ENCODE data around the gene CD34.
"Not testable (repeated sequence)": the region's sequence is repeated elsewhere in the genome, so short reads cannot be mapped to it uniquely, and the experiment has no call there.

CD34 gene

GRCh38 chr1:207925969-207926368, 15.0 kb upstream of the CD34 start:
- not testable (repeated sequence) for DNase-seq

- DNase-seq = peak; percentile 20
Observed at GRCh38 chr1:207925210-207925609, 14.3 kb upstream of the CD34 start.

- DNase-seq = no peak
Observed at GRCh38 chr1:207923561-207923960, 12.6 kb upstream of the CD34 start.

- DNase-seq = no peak
Observed at GRCh38 chr1:207923121-207923520, 12.2 kb upstream of the CD34 start.

GRCh38 chr1:207922554-207922953, 11.6 kb upstream of the CD34 start:
- no peak for DNase-seq

- no peak for DNase-seq
Observed at GRCh38 chr1:207921321-207921720, 10.4 kb upstream of the CD34 start.

GRCh38 chr1:207920444-207921021, 9.6 kb upstream of the CD34 start:
- DNase-seq = no peak

GRCh38 chr1:207919523-207920170, 8.7 kb upstream of the CD34 start:
- DNase-seq = no peak

- DNase-seq = no peak
Observed at GRCh38 chr1:207918581-207918980, 7.7 kb upstream of the CD34 start.

GRCh38 chr1:207918011-207918410, 7.1 kb upstream of the CD34 start:
- no peak for DNase-seq

- no peak for DNase-seq
Observed at GRCh38 chr1:207917080-207917479, 6.2 kb upstream of the CD34 start.

- DNase-seq = no peak
Observed at GRCh38 chr1:207913951-207914350, 3.0 kb upstream of the CD34 start.

- DNase-seq = no peak
Observed at GRCh38 chr1:207911856-207912760, 1.2 kb upstream of the CD34 start.

- no peak for DNase-seq
Observed at GRCh38 chr1:207909687-207910086, 1.2 kb downstream of the CD34 start.

- DNase-seq = no peak
Observed at GRCh38 chr1:207908107-207908734, 2.7 kb downstream of the CD34 start.

GRCh38 chr1:207904391-207904790, 6.5 kb downstream of the CD34 start:
- DNase-seq = no peak

GRCh38 chr1:207903767-207904166, 7.2 kb downstream of the CD34 start:
- DNase-seq = no peak

- DNase-seq = no peak
Observed at GRCh38 chr1:207903053-207903452, 7.9 kb downstream of the CD34 start.

GRCh38 chr1:207902566-207902965, 8.4 kb downstream of the CD34 start:
- DNase-seq = no peak

GRCh38 chr1:207901041-207901653, 9.8 kb downstream of the CD34 start:
- DNase-seq = no peak

- no peak for DNase-seq
Observed at GRCh38 chr1:207898836-207899235, 12.1 kb downstream of the CD34 start.

GRCh38 chr1:207898260-207898659, 12.7 kb downstream of the CD34 start:
- no peak for DNase-seq

GRCh38 chr1:207897188-207897587, 13.7 kb downstream of the CD34 start:
- no peak for DNase-seq

All from NCI-H2029 (cell line).